RCC 7860 (cell line): ENCODE data around the gene KRTAP12-2.
"Not testable (repeated sequence)": the region's sequence is repeated elsewhere in the genome, so short reads cannot be mapped to it uniquely, and the experiment has no call there.

Experiments
- DNase-seq: peaks from one replicate; pipeline ENCODE4 v3.0.0-alpha.2; 2015; ENCODE audit warnings: low spot score
- FAIRE-seq: peaks from 2 replicates; lab custom pipeline; 2012; peaks lifted over from hg19 to GRCh38; lab: Jason Lieb, UNC

The KRTAP12-2 gene

DNA sequence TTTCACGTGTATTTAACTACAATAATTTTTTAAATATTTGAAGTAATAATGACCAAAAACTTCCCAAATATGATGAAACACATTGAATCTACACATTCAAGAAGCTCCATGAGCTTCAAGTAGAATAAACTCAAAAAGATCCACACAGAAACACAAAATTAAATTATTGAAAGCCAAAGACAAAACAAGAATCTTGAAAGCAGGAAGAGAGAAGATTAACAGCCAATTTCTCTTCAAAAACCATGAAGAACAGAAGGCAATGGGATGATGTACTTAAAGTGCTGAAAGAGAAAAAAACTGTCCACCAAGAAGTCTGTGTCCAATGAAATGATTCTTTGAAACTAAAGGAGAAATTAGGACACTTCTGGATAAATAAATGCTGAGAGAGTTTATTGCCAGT, 34.7 kb downstream of the KRTAP12-2 start:
- DNase-seq = no peak
- FAIRE-seq = no peak

DNA sequence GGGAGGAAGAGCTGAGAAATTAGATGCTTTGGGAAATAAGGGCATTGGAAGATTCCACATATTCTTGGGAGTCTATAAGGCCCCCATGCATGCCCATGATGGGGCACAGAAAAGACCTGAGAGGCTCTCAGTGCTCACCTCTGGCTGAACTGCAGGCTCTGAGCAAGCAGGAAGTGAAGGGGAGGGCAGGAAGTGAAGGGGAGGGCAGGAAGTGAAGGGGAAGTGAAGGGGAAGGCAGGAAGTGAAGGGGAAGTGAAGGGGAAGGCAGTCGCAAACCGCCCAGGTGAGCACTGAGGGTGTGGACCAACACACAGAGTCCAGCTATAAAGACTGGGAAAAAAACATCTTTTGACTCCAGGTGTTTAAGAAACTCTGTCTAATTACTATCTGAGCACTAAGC, 36.3 kb downstream of the KRTAP12-2 start:
- FAIRE-seq = no peak
- no peak for DNase-seq

DNA sequence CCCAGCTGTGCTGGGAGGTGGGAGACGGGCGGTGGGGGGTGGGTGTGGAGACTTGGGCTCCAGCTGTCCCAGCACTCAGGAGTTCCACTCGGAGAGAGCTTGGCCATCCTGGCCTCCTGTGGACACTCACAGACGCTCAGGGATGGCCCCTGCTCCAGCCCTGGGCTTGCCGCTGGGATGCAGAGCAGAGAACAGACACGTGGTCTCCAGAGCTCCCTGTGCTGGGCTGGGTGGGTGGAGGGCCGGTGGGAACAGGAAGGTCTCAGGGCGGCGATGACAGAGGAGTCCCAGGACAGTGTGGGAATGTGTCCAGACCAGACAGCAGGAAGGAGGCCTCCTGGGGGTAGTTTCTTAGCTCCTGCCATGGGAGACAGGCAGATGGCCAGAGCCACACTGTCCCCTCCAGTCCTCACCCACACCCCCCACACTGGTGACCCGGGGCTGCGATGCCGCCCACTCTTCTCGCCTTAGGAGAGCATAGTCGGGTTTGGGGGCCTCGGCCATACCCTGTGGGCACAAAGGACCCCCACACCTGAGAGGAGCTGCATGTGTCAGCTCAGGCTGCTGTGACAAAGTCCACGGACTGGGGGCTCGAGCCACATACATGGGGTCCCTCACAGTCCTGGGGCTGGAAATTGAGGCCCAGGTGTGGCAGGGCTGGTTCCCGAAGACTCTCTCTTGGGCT, 37.9 kb downstream of the KRTAP12-2 start:
- FAIRE-seq = no peak
- no peak for DNase-seq

DNA sequence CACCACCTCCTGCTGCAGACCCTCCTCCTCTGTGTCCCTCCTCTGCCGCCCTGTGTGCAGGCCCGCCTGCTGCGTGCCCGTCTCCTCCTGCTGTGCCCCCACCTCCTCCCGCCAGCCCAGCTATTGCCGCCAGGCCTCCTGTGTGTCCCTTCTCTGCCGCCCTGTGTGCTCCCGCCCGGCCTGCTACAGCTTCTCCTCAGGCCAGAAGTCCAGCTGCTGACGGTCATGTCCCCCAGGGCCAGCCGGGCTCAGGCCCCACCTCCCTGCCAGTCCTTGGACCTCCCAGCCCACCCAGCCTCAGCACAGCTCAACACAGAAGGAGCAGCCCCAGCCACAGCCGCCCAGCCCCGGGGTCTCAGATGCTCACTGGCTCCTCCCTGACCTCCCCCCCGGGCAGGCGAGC, 38.9 kb downstream of the KRTAP12-2 start:
- not testable (repeated sequence) for DNase-seq, FAIRE-seq

DNA sequence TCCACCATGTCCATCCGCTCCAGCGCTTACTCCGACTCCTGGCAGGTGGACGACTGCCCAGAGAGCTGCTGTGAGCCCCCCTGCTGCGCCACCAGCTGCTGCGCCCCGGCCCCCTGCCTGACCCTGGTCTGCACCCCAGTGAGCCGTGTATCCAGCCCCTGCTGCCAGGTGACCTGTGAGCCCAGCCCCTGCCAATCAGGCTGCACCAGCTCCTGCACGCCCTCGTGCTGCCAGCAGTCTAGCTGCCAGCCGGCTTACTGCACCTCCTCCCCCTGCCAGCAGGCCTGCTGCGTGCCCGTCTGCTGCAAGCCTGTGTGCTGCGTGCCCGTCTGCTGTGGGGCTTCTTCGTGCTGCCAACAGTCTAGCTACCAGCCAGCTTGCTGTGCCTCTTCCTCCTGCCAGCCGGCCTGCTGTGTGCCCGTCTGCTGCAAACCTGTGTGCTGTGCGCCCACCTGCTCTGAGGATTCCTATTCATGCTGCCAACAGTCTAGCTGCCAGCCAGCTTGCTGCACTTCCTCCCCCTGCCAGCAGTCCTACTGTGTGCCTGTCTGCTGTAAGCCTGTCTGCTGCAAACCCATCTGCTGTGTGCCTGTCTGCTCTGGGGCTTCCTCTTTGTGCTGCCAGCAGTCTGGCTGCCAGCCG, 39.4 kb downstream of the KRTAP12-2 start:
- FAIRE-seq, DNase-seq: not testable (repeated sequence)

DNA sequence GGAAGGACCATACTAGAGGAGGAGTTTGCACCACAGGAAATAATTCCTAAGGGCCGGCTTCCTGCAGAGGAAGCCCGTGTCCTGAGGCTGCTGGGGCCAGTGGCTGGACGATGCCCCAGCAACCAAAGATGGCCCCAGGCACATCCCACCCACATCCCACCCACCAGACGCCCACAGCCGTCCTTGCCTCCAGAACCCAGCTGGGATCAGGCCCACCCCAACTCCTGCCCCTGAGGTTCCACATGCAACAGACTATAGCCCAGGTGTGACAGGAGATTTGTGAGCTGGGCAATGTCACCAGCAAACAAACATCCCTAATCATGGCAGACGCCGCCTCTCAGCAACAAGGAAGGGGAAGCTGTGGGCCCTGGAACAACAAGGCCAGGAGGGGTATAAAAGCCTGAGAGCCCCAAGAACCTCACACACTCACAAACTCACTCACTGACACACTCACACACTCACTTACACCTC, 40.0 kb downstream of the KRTAP12-2 start, which contains the start of gene KRTAP10-9:
KRTAP10-9 (plus strand) TSS at position 421 of the 471 bp plus-strand sequence. CDS start 79 bp downstream, outside the sequence.
- DNase-seq (no peak), FAIRE-seq (no peak)

DNA sequence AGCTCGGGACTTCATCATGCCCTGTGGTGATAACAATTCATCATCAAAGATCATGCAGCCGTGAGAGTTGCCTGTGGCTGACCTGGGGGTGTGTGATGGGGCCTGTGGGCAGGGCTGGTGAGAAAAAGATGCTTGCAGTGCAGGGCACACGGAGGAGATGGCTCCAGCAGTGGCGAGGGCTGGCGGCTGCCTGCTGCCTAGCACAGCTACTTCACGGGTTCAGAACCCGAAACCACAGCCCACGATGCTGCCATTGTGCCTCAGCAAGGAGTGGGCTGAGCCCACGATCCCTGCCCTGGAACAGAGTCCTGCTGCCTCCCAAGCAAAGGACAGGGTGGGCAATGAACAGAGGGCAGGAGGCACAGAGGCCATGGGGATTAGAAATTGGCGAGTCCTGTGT, 40.5 kb downstream of the KRTAP12-2 start:
- no peak for DNase-seq
- FAIRE-seq = no peak

DNA sequence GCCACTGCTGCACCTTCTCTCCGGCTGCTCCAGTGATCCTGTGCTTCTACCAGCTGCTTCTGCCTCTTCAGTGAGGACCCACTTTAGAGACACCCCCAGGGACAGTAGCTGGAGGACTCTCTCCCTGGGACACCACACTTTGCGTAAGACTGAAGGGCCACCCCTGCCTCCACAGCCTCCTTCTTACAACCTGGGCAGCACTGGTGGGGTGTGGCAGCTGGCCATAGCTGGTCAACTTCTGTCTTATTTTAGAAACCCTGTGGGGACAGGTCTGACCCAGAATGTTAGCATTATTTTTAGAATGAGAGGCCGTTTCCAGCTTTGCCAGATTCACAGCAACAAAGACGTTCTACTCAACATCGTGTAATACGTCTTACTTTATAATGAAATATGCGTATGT, 41.0 kb downstream of the KRTAP12-2 start:
- FAIRE-seq = no peak
- no peak for DNase-seq

DNA sequence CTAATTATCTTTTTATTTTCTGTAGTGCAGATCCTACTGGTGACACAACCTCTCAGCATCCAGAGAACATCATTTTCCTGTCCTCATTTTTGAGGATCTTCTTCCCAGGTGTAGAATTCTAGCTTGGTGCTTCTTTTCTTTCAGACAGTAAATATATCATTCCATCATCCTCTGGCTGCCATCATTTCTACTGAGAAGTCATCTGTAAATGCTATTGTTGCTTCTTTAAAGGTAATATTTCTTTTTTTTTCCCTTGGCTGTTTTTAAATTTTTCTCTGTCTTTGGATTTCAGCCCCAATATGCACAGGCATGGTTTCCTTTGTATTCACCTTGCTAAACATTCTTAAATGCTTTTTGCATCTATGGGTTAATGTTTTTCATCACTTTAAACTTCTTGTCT, 43.2 kb downstream of the KRTAP12-2 start:
- DNase-seq (no peak), FAIRE-seq (no peak)

DNA sequence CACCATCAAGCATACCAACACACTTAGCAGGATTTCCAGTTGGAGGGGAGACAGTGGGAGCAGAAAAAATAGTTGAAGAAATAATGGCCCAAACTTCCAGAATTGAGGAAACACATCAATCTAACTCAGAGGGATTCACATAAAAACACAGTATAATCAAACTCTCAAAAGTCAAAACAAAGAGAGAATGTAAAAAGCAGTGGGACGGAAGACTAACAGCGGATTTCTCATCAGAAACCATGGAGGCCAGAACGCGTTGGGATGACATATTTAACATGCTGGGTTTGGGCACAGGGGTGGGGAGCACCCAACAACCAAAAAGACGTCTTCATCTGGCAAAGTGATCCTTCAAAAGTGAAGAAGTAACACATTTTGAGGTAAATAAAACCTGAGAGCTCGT, 46.8 kb downstream of the KRTAP12-2 start:
- no peak for FAIRE-seq

DNA sequence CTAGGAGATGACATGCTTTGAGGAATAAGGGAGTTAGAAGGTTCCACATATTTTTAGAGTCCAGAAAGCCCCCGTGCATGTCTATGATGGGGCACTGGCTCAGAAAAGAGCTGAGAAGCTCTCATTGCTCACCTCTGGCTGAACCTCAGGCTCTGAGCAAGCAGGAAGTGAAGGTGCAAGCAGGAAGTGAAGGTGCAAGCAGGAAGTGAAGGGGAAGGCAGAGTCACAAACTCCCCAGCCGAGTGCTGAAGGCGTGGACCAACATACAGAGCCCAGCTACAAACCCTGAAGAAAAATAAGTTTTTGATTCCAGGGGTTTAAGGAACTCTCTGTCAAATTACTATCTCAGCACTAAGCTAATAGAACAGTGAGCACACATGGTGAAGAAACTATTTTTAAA, 47.8 kb downstream of the KRTAP12-2 start:
- no peak for DNase-seq
- FAIRE-seq = no peak

More for the DNA sequence above, 46.8 kb downstream of the KRTAP12-2 start:
- no peak for DNase-seq

DNA sequence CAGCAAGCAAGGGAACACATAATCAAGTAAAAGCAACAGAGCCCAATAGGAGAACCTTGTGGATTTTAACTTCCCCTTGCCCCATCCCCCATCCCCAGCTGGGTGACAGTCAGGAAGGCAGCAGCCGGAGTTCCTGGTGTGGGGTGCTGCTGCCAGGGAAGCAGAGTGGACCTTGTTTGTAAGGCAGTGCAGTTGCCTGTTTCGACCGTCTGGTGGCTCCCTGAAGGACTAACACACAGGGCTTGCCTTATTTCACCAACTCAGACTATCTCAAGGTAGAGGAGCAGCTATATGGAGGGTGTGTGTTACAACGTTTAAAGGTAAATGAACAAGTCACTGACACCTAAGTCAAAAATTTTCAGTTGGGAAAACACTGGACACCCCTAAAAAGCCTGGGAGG, 48.2 kb downstream of the KRTAP12-2 start:
- FAIRE-seq (no peak), DNase-seq (no peak)

DNA sequence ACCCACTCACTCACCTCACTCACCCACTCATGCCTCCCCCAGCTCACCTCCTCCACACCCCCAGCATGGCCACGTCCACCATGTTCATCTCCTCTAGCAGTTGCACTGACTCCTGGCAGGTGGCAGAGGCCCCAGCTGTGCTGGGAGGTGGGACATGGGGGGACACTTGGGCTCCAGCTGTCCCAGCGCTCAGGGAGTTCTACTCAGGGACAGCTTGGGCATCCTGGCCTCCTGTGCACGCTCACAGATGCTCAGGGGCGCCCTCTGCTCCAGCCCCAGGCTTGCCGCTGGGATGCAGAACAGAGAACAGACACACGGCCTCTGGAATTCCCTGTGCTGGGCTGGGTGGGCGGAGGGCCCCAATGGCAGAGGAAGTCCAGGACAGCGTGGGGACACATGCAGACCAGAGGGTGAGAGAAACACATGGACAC, 49.6 kb downstream of the KRTAP12-2 start:
- DNase-seq (no peak), FAIRE-seq (no peak)

DNA sequence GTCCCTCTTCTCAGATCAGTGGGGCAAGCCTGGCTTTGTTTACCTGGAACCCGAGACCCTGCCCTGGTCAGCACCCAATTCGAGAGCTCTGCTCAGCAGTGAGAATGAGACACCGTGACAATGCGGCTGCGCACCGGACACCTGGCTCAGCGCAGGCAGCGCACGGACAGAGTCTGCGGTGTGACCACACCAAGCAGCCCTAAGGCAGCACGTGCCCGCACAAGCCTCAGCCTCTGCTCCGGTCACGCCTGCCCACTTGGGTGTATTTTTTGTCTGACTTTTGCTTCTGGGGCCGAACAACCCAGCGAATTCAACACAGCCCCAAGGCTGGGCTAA, 50.2 kb downstream of the KRTAP12-2 start:
- FAIRE-seq (no peak), DNase-seq (no peak)
